MM.1S (cell line): ENCODE measurements around the gene BOLL.

Experiments
- CTCF ChIP-seq: fragments of 300-600 bp; sonication (generic); IDR thresholded peaks from 2 replicates; pipeline ENCODE4 v1.5.1; 2016; ENCODE audit warnings: antibody characterized with exemption, low read length, mixed read lengths
- EZH2phosphoT487 ChIP-seq: fragments of 300-600 bp; sonication (generic); IDR thresholded peaks from 2 replicates; pipeline ENCODE4 v1.6.1; 2018; ENCODE audit warnings: antibody characterized with exemption, low read length

- TF ChIP-seq CTCF, result no peak
- TF ChIP-seq EZH2phosphoT487, result no peak
Observed at GRCh38 chr2:197804049-197804757, 19.1 kb upstream of the BOLL start, which contains the start of gene PLCL1.
